Effector CD4-positive, alpha-beta T cell (primary cell): ENCODE measurements around the gene RASSF1.

Source experiments
- DNase-seq: peaks from one replicate; pipeline ENCODE4 v3.0.0-alpha.2; 2020
- total RNA-seq: gene quantifications from one replicate; lab custom pipeline; 2026; lab: John Stamatoyannopoulos, UW

RASSF1 gene, protein sequence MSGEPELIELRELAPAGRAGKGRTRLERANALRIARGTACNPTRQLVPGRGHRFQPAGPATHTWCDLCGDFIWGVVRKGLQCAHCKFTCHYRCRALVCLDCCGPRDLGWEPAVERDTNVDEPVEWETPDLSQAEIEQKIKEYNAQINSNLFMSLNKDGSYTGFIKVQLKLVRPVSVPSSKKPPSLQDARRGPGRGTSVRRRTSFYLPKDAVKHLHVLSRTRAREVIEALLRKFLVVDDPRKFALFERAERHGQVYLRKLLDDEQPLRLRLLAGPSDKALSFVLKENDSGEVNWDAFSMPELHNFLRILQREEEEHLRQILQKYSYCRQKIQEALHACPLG
- total RNA-seq: 83.1 reads per million, percentile 79 among the genes with 10 or more reads in this experiment

DNA sequence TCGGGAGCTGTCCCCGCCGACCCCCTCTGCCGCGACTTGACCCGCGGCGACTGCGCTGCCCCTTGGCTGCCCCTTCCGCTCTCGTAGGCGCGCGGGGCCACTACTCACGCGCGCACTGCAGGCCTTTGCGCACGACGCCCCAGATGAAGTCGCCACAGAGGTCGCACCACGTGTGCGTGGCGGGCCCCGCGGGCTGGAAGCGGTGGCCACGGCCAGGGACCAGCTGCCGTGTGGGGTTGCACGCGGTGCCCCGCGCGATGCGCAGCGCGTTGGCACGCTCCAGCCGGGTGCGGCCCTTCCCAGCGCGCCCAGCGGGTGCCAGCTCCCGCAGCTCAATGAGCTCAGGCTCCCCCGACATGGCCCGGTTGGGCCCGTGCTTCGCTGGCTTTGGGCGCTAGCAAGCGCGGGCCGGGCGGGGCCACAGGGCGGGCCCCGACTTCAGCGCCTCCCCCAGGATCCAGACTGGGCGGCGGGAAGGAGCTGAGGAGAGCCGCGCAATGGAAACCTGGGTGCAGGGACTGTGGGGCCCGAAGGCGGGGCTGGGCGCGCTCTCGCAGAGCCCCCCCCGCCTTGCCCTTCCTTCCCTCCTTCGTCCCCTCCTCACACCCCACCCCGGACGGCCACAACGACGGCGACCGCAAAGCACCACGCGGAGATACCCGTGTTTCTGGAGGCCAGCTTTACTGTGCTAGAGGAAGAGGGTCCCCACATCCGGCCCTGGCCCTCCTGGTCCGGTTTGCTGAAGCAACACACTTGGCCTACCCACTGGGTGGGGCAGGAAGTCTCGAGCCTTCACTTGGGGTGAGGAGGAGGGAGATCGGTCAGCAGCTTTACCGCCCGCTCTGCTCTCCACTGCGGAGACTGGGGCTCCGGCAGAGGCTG, at the start of gene RASSF1:
TSS of gene RASSF1 (minus strand) at position 389 of the 882 bp plus-strand sequence. CDS start at position 358, 31 bp downstream.
- peak; percentile 39 for DNase-seq

- DNase-seq: no peak
Measured at GRCh38 chr3:50389414-50389767, 48.8 kb upstream of the RASSF1 start.

GRCh38 chr3:50388720-50389413, 48.2 kb upstream of the RASSF1 start:
- no peak for DNase-seq

GRCh38 chr3:50388016-50388719, 47.5 kb upstream of the RASSF1 start:
- DNase-seq: no peak

GRCh38 chr3:50385754-50386153, 45.1 kb upstream of the RASSF1 start:
- DNase-seq: no peak

DNA sequence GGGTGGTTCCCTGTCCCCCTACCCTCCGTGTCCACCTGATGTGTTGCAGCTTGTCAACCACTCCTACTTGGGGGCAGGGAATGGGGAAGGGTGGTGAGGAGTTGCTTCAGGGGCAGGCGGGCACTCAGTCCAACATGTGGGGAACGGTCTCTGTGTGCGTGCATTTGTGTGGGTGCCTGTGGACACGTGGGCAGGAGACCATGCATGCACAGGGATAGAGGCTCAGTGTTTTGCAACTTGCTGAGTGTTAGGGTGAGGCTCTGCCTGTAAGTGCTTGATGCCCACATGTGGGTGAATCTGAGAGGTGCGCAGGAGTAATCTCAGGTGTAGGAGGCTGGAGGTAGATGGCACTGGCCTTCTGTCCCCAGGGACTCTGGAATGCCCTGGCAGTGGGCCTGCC, 43.1 kb upstream of the RASSF1 start:
- no peak for DNase-seq

DNA sequence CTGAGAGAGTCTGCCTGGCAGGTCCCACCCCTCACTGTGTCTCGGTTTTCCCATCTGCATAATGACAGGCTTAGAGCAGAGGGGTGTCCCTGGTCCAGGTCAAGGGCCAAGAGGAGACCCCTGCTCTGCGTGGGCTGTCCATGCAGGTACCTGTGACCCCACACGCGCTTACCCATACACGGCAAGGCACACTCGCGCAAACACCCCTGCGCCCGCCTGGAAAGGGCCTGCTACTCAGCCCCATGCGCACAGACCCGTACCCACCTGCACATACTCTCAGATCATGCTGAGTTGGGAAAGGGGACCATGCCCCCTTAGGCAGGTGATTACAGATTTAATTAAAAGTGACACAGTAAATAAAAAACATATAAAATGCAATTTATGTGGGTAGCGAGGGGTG, 42.1 kb upstream of the RASSF1 start:
- no peak for DNase-seq

GRCh38 chr3:50381383-50381782, 40.7 kb upstream of the RASSF1 start:
- DNase-seq: no peak

DNA sequence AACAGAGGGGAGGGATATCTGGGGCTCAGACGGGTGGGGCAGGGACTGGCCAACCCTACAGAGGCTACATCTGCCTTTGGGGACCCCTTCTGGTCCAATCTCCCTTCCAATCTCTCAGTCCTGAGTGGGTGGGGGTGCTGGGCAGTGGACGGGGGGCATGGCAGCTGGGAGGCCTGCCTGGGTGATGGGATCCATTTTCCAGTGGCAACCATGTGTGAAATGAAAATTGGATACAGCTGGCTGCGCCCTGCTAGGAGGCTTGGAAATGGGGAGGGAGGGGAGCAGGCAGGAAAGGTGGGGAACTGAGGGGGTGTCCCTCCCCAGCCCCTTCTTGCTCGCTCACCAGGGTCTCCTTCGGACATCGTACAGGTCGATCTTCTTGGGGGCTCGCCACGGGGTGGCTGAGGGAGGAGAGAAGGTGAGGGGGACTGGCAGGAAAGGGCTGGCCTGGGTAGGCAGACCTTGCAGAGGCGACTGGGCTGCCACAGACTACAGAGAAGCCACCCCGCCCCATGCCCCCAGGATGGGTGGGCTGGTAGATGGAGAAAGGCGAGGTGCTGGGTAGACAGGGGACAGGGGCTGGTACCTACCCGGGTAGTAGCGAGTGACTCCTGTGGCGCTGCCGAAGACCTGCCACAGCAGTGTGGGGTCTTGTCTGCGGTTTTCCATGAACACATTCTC, 39.9 kb upstream of the RASSF1 start:
- no peak for DNase-seq

DNA sequence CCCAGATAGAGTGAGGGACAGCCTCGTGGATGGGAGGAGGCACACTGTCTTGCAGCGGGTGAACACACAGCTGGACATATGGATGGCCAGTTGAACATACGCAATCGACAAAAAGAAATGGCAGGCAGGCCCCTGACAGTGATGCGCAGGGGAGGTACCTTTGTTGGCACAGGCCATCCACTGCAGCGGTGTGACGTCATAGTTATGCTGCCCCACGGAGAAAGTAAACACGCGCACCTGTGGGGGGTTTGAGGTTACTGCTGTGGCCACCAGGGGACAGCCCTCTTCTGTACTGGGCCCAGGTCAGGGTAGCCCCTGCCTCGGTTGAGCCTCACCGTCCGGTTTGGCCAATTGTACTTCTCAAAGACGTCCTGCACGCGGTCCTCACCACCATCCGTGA, 38.1 kb upstream of the RASSF1 start:
- DNase-seq: no peak

DNA sequence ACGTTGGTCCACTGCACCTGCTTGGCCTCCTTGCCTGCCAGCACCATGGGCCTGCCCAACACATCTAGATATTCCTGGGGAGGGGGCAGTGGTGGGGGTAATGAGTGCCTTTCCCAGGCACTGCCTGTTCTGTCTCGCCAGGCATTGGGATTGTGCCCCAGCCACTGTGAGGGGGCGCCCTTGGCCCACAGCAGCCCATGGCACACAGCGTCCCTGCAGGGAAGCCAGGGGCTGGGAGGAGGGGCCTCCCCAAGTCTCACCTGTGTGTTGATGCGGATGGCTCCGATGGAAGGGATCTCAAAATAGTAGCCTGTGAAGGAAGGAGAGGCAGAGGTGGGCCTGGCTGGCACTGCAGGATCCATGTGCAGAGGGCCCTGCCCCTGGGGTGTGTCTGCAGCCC, 37.4 kb upstream of the RASSF1 start:
- no peak for DNase-seq

GRCh38 chr3:50375258-50375931, 34.8 kb upstream of the RASSF1 start:
- DNase-seq: no peak

- no peak for DNase-seq
Measured at GRCh38 chr3:50374363-50375257, 34.0 kb upstream of the RASSF1 start.

GRCh38 chr3:50373146-50374051, 32.8 kb upstream of the RASSF1 start:
- DNase-seq: no peak

GRCh38 chr3:50372349-50372748, 31.7 kb upstream of the RASSF1 start:
- no peak for DNase-seq

GRCh38 chr3:50371133-50371685, 30.6 kb upstream of the RASSF1 start:
- no peak for DNase-seq

- no peak for DNase-seq
Measured at GRCh38 chr3:50370594-50370993, 30.0 kb upstream of the RASSF1 start.

DNA sequence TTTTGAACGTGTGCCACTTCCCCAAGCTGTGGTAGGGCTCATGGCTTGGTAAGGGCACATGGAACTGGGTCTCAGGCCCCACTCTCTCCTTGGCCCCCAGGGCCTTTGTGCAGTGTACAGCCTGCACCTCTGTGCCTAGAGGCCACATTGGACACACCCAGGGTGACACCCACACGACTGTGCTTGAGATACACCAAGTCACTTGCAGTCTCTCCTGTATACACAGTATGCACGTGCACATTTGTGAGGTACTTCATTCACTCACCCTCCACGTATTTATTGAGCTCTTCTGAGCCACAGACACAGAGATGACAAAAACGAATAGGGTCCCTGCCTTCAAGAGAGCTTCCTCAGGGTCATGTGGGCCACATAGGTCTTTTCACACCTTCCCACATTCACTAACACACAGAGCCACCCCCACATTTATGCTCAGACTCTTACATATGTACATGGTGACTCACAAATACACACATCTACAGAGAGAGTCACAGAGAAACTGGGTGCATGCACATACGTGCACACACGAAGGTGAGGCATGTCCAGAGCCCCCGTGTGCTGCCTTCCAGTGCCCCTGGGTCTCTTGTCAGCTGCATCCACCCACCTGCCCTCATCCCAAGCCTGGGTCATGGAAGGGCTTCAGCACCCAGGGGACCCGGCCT, 28.5 kb upstream of the RASSF1 start:
- DNase-seq: no peak
